ENCODE results near the gene RRAS.

GRCh38 chr19:49642492-49643035 lies 2.6 kb upstream of the RRAS start:
- no peak for TF ChIP-seq POLR2A (IDR thresholded peaks at IDR 0.05)
- TF ChIP-seq CTCF (IDR thresholded peaks at IDR 0.05), result no peak

All from esophagus squamous epithelium (tissue), 4 donors.